22Rv1 (cell line): ENCODE data around the gene GMDS.

Experiments
- CTCF ChIP-seq: fragments of 450-650 bp; IDR thresholded peaks from 2 replicates; pipeline ENCODE4 v1.5.1; 2017; ENCODE audit warnings: mild to moderate bottlenecking
- ZFX ChIP-seq: fragments of 450-650 bp; IDR thresholded peaks from 2 replicates; pipeline ENCODE4 v1.6.1; 2017; ENCODE audit warnings: antibody characterized with exemption, borderline replicate concordance

- TF ChIP-seq CTCF (no peak), ZFX (no peak)
Measured at GRCh38 chr6:1949538-1949937, 295.9 kb downstream of the GMDS start.
